Stimulated activated CD8-positive, alpha-beta memory T cell treated with anti-CD3 and anti-CD28 coated beads, Interleukin-15, amount 100 ng/mL, for 1 hour (primary cell): ENCODE data around the gene PIGS.
A peak's percentile ranks its signal among the peaks of the same experiment; 100 is the strongest.

Source experiments
- DNase-seq: peaks from one replicate; pipeline ENCODE4 v3.0.0-alpha.2; 2020; ENCODE audit warnings: low read depth

Gene PIGS

DNA sequence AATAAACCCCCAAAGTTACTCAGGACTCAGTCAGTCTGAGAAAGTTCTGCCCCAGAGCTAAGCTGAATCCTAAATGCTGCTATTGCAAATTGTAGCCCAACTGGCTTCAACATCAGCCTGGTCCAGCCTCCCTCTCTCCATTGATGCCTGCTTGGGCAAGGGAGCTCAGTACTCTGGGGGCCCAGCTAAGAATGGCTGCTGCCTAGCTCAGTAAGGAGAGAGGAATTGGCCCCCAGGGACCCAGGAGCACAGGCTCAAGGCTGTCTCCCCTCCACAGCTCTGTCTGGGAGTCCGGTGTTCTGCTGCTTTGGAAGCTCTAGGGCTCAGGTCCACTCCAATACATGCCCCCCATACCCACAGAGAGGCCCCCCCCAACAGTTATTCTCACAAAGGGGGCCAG is 20.5 kb downstream of the PIGS start:
- DNase-seq, result no peak

DNA sequence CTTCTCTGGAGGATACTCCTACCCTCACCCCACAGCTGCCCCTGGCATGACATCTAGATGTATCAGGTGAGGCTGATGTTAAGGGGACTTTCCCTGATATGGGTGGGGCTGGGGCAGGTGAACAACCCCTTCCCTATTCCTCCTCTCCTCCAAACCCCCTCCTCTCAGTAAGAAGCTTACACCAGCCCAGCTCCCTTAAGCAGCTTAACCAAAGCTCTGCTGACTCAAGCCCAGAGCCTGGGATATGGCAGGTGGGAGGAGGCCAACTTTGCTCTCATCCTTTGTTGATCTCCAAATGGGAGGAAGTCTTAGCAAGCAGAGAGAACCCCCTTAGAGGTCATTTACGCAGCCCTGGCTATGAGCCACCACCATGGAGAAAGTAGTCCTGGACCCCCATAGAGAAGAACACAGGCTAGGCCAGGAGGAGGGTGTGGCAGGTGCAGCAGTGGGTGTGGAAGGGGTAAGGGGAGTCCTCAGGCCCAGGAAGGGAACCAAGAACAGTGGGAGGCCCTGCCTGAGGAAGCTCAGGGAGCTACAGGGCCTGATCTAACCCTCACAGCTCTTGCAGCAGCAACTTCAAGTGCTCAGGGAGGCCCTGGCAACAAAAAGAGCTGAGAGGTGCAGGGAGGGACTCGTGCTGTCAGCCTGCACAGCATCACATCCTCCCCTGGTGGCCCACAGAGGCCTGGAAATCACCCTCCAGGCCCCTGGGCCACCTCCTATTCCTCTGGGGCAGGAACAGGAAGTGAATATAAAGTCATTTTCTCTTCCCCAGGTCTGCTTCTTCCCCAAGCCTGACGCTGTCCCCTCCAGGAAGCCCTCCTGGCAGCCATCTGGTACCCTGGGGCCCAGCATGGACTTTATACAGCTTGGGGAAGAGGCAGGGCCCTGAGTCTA is 21.8 kb downstream of the PIGS start:
- DNase-seq, result no peak

- DNase-seq, result no peak
Observed at GRCh38 chr17:28548417-28549130, 22.8 kb downstream of the PIGS start.

GRCh38 chr17:28547623-28548416 is 23.5 kb downstream of the PIGS start:
- peak; percentile 20 for DNase-seq

GRCh38 chr17:28547096-28547622 is 24.2 kb downstream of the PIGS start:
- DNase-seq, result no peak

DNA sequence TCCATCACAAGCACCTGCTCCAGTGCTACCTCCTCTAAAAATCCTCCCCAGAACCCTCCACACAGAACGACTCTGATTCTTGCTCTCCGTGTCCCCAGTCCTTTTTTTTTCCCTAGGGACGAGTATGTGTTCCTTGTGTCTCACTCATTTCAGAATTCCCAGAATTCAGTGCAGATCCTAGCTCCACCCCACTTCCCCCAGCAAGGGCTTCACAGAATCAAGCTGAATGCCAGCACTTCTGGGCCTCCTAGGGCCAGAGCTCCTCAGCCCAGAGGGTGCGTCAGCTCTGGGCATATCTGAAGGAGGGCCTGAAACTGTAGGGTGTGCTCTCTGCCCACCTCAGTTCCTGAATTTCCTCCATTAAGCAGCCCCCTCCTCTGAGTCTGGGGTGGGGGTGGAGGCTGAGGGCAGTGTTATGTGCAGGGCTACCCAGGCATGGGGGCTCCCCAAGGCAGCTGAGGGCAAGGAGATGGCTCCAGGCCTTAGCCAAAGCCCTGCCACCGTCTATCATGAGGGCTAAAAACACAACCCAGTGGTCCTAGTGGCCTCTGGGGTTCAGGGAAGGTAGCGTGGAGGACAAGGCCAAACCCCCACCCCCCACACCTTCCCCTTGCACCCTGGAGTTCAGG is 25.4 kb downstream of the PIGS start:
- DNase-seq, result no peak

- DNase-seq, result no peak
Observed at GRCh38 chr17:28545141-28545503, 26.2 kb downstream of the PIGS start.

GRCh38 chr17:28544402-28545140 is 26.8 kb downstream of the PIGS start:
- no peak for DNase-seq

DNA sequence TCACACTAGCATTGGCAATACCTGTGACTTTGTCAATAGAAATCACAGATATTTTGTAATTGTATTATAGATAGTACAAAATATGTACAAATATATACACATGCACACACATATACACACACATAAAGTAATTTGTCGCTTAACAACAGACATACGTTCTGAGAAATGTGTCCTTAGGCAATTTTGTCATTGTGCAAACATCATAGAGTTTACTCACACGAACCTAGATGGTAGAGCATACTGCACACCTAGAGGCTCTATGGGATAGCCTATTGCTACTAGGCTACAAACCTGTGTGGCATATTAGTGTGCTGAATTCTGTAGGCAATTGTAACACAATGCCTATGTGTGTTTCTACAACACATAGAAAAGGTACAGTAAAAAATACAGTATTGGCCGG is 29.9 kb downstream of the PIGS start:
- DNase-seq, result no peak

GRCh38 chr17:28540231-28540630 is 31.1 kb downstream of the PIGS start:
- DNase-seq, result no peak

DNA sequence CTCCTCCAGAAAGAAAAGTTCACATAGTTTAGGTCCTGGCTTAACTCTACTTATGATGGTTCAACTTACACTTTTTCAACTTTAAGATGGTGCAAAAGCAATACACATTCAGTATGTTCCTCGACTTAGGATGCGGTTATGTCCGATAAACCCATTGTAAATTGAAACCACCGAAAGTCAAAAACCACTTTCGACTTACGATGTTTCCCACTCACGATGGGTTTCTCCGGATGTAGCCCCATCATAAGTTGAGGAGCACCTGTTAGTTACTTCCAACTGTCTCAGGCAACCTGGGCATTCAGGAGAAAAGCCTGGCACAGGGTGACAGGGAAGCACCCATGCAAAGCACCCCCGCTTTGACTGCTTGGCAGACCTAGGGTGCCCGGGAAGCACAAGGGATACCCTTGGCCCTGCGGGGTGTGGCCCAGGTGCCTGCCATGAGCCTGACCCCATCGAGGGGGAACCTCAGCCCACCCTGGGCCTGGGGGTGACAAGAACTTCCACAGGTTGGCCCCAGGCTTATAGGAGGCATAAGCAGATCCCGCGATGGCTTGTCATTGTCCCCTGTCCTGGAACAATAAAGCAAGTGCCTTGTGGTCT is 32.9 kb downstream of the PIGS start:
- DNase-seq, result no peak

- no peak for DNase-seq
Observed at GRCh38 chr17:28537219-28537610, 34.1 kb downstream of the PIGS start.

DNA sequence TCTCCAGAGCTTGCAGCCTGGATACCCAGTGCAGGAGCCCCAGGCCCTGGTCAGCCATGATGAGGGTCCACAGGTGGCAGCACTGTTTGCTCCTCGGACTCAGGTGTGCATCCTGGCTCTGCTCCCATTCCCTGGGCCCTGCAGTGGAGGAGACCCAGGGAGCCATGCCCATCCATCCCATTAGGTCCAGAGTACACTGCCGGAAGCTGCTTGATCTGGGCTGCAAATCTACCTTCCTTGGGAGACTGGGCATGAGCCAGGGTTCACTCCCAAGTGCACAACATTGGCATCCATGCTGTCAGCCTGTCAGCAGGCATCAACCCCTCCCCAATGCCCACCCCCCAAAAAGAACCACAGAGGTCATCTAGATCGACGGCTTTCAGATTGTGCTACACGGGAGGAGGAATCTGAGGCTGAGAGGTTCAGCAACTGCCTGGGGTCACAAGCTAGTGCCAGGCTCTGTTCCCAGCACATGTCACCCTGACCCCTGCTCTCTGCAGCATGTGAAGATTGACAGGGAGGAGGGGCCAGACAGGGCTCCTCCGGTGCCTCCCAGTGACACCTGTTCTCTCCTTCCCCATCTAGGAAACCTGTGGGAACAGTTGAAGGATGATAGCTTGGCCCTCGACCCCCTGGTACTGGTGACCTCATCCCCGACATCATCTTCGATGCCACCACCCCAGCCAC is 34.6 kb downstream of the PIGS start:
- no peak for DNase-seq

GRCh38 chr17:28534740-28535375 is 36.5 kb downstream of the PIGS start:
- DNase-seq, result no peak

DNA sequence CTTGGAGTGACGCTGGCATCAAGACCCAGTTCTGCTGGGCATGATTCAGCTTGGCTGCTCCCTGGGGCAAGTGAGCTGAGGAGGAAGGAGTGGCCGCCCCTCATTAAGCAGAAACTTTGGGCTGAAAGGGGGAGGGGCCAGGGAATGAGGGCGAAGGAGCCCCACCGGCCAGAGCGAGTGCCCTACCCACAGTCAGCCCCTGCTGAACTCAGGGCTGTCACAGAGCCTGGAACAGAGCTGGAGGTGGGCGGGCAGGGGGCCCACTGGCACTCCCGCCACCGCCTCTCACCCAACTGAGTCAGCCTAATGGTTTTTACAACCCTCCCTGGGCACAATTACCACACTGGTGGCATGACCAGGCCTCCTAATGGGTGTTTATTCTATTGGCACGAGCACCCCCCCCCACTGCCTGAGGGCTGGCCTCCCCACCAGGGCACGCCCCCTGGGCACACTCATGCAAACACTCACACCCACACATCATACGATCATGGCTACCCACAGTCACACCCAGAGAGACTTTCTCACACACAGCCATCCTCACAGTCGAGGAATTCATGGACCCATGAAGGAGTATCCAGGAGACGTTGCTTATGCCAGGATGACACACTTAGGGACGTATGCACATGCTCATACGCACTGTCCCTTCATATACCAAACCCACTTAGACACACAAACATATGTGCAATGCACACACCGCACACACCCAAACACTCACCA is 38.1 kb downstream of the PIGS start:
- DNase-seq, result no peak

DNA sequence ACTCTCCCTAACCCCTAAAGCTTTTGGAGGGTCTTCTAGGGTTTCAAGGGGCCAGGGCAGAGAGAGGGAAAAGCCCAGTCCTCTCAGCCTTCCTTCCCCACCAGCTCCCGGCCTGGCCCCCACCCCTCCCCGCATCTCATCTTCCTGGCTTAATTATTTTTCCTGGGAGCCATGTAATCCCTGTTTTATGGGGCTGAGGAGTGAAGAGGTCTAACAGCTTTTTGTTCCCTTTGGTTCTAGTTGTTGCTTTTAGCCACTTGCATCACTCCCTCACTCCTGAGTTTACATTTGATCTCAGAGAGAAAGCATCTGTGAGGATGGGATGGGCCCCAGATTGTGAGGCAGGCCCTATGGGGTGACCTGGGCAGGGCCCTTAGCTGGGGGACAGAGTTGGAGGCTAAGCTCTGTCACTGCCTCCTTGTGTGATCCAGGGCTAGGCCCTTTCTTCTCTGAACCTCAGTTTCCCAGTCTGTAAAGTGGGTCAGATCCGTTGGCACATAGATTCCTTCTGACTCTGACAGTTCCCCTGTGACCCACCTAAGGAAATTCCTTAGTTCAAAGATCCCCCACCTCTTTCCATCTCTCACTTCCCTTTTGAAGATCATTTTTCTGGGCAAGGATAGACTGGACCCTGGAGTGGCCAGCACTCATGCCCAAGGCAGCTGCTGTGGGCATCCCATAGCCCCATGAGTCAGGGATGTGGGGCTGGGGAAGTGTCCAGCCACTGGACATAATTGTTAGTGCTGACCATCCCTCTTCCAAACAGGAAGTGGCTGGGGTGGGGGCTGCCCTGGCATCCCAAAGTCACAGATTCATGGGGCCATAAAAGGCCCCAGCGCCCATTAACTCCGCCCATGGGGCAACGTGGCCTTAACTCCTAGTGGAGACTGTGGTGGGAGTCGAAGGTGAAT is 39.0 kb downstream of the PIGS start:
- no peak for DNase-seq

DNA sequence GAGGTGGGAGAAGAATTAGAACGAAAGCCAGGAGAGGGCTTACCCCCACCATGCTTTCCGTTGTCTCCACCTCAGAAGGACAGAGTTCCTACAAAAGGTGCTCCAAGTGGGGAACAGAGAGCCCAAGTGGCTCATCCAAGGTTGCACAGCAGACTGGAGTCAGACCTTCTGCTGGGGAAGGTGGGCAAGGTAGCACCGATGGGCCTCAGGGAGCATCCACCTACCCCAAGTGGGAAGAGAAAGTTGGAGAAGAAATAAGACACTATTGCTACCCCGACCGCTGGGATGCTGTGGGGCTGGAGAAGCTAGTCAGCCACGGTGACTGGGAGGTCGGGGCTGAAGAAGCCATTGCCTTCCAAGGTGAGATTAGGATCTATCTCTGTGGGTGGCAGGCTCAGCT is 40.4 kb downstream of the PIGS start:
- no peak for DNase-seq

GRCh38 chr17:28530250-28530649 is 41.1 kb downstream of the PIGS start:
- no peak for DNase-seq
